Breast epithelium (tissue), 3 donors: ENCODE data around the gene LINGO1.

Experiments
- POLR2A ChIP-seq: fragments of 450-650 bp; IDR thresholded peaks from one replicate; pipeline ENCODE4 v1.6.1; 2016; ENCODE audit warnings: antibody characterized with exemption, mild to moderate bottlenecking, moderate library complexity
- POLR2AphosphoS5 ChIP-seq, 3 donors: sonication (generic); formaldehyde crosslinking; IDR thresholded peaks; one replicate each; pipeline ENCODE4 v1.6.1; 2017; ENCODE audit warnings: antibody characterized with exemption in 3 of 3
- TF ChIP-seq, protein P1 (sequence below), 3 donors: fragments of 450-650 bp; IDR thresholded peaks; one replicate each; pipeline ENCODE4 v1.5.1; 2016 to 2017; ENCODE audit warnings: antibody characterized with exemption in 3 of 3, mild to moderate bottlenecking in 3 of 3, moderate library complexity in 3 of 3

DNA sequence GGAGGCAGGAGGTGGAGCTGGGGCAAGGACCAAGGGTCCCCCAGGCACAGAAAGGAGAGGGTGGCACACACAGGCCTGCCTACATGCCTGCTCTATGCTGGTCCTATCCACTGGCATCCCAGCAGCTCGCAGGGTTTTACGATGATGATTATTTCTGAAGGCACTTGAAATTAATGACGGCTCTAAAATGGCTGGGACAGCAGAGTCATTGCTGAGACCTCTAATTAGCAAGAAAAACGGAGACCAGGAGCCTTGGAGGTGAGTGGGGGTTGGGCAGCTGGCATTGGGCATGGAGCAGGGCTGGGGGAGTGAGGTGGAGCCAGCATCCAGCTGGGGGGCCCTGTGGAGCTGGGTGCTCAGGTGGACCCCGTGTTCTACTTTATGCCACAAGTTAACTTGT lies 3.5 kb upstream of the LINGO1 start:
- TF ChIP-seq, protein P1, sequence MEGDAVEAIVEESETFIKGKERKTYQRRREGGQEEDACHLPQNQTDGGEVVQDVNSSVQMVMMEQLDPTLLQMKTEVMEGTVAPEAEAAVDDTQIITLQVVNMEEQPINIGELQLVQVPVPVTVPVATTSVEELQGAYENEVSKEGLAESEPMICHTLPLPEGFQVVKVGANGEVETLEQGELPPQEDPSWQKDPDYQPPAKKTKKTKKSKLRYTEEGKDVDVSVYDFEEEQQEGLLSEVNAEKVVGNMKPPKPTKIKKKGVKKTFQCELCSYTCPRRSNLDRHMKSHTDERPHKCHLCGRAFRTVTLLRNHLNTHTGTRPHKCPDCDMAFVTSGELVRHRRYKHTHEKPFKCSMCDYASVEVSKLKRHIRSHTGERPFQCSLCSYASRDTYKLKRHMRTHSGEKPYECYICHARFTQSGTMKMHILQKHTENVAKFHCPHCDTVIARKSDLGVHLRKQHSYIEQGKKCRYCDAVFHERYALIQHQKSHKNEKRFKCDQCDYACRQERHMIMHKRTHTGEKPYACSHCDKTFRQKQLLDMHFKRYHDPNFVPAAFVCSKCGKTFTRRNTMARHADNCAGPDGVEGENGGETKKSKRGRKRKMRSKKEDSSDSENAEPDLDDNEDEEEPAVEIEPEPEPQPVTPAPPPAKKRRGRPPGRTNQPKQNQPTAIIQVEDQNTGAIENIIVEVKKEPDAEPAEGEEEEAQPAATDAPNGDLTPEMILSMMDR (IDR thresholded peaks at IDR 0.05): no peak
- TF ChIP-seq POLR2AphosphoS5 (IDR thresholded peaks at IDR 0.05) (no peak), POLR2A (no peak)
